ENCODE results near the gene TENT5A.

The TENT5A gene

DNA sequence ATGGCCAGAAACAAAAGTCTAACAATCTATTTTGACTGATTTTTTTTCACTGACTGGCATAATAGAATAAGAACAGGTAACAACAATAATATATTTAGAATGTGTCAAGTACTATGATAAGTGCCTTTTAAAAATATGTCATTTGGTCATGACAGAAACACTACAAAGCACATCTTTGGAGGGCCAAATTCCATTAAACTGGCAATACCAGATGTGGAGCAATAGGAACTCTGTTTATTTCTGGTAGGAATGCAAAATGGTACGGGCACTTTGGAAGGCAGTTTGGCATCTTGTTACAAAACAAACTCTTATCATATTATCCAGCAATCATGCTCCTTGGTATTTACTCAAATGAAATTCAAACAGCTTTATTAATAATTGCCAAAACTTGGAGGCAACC, 39.3 kb downstream of the TENT5A start:
- H3K4me3 ChIP-seq (ENCODE audit: control insufficient read depth, low read depth, low read length) = no peak overlapping the region
- TF ChIP-seq, protein P1, sequence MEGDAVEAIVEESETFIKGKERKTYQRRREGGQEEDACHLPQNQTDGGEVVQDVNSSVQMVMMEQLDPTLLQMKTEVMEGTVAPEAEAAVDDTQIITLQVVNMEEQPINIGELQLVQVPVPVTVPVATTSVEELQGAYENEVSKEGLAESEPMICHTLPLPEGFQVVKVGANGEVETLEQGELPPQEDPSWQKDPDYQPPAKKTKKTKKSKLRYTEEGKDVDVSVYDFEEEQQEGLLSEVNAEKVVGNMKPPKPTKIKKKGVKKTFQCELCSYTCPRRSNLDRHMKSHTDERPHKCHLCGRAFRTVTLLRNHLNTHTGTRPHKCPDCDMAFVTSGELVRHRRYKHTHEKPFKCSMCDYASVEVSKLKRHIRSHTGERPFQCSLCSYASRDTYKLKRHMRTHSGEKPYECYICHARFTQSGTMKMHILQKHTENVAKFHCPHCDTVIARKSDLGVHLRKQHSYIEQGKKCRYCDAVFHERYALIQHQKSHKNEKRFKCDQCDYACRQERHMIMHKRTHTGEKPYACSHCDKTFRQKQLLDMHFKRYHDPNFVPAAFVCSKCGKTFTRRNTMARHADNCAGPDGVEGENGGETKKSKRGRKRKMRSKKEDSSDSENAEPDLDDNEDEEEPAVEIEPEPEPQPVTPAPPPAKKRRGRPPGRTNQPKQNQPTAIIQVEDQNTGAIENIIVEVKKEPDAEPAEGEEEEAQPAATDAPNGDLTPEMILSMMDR (conservative IDR thresholded peaks at IDR 0.05; ENCODE audit: control insufficient read depth, insufficient read depth, low read depth, low read length) = no peak
- no peak for DNase-seq (ENCODE audit: low read depth)

DNA sequence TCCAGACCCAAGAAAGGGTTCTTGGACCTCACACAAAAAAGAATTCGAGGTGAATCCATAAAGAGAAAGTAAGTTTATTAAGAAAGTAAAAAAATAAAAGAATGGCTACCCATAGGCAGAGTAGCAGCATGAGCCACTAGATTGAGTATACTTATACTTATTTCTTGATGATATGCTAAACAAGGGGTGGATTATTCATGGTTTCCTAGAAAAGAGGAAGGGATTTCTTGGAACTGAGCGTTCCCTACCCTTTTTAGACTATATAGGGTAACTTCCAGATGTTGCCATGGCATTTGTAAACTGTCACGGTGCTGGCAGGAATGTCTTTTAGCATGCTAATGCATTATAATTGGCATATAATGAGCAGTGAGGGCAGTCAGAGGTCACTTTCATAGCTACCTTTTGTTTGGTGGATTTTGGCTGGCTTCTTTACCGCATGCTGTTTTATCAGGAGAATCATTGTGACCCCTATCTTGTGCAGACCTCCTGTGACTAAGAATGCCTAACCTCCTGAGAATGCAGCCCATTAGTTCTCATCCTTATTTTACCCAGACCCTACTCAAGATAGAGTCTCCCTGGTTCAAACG, 44.3 kb downstream of the TENT5A start:
- no peak overlapping the region for H3K4me3 ChIP-seq (ENCODE audit: control insufficient read depth, low read depth, low read length)
- TF ChIP-seq, protein P1 (conservative IDR thresholded peaks at IDR 0.05; ENCODE audit: control insufficient read depth, insufficient read depth, low read depth, low read length) = no peak
- no peak for DNase-seq (ENCODE audit: low read depth)

DNA sequence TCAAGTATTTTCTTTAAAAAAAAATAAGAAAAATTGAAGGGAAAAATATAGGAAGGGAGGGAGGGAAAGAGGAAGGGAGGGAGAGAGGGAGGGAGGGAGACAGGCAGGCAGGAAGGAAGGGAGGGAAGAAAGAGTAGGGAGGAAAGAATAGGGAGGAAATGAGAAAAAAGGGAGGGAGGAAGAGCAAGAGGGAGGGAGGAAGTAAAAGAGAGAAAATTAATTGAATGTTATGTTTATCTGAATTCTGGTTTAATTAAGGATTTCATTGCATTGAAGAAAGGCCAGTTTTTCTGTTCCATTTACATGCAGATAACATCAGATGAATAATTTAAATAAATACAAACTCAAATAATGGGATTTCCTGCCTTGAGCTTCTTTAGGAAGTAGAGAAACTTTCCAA, 47.8 kb downstream of the TENT5A start:
- TF ChIP-seq, protein P1 (conservative IDR thresholded peaks at IDR 0.05; ENCODE audit: control insufficient read depth, insufficient read depth, low read depth, low read length) = no peak

DNA sequence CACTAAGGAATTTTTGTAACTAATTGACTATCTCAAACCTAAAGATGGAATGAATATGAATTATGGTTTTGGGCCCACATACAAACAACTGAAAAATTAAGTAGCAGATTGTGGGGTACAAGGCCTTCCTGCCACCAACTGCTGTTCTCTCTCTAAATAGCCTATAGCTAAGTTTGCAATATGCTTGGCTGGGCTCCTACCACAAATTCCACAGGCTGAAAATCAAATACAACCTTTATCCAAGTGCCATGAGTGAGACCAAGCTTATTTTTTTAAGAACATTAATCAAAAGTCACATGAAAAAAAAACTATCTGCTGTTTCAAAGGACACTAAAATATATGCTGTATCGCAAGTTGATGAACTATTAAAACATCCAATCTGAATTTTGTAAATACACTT, 52.1 kb downstream of the TENT5A start:
- TF ChIP-seq, protein P1 (conservative IDR thresholded peaks at IDR 0.05; ENCODE audit: control insufficient read depth, insufficient read depth, low read depth, low read length) = no peak
- DNase-seq (ENCODE audit: low read depth) = no peak
- no peak overlapping the region for H3K4me3 ChIP-seq (ENCODE audit: control insufficient read depth, low read depth, low read length)

More for the DNA sequence above, 47.8 kb downstream of the TENT5A start:
- no peak overlapping the region for H3K4me3 ChIP-seq (ENCODE audit: control insufficient read depth, low read depth, low read length)
- no peak for DNase-seq (ENCODE audit: low read depth)

DNA sequence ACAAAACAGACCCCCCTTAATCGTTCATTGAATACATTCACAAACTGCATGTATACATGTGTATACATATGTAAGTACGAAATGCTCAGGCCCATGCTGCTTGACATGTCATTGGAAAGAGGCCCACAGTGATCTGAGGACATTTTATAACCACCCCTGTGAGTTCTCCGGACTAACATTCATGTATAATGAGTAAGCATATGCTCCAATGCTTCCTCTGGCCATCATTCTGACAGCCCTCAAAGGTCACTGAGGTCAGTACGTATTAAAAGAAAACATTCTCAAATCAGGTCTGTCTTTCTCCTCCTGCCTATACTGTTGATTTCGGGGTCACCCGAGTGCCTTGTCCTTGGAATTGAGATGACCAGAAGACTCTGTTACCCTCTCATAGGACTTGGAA, 54.9 kb downstream of the TENT5A start:
- peak; percentile 59 for DNase-seq (ENCODE audit: low read depth)
- no peak overlapping the region for H3K4me3 ChIP-seq (ENCODE audit: control insufficient read depth, low read depth, low read length)
- TF ChIP-seq, protein P1 (conservative IDR thresholded peaks at IDR 0.05; ENCODE audit: control insufficient read depth, insufficient read depth, low read depth, low read length) = no peak

DNA sequence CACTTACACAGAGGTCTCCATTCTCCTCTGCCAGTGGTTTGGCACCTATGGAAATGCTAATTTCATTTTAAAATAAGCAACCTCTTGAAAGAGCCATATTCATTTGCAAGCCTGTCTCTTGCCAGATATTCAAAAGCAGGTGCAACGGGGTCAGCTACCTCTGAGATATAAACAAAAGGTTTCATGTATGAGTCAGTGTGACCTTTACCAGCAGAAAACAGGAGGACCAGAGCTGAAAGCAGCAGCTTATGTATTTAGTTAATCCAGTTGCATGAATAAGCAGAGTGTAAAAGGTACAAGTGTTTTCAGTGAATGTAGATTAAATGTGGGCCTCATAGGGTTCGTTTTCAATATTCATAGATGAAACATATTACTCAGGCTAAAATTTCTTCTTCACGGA, 56.0 kb downstream of the TENT5A start:
- DNase-seq (ENCODE audit: low read depth) = no peak
- TF ChIP-seq, protein P1 (conservative IDR thresholded peaks at IDR 0.05; ENCODE audit: control insufficient read depth, insufficient read depth, low read depth, low read length) = no peak
- no peak overlapping the region for H3K4me3 ChIP-seq (ENCODE audit: control insufficient read depth, low read depth, low read length)

Measured in fibroblast of mammary gland (primary cell).